ENCODE data around the gene DGKG. TPM values are rescaled to one million over a fixed set of nuclear protein-coding genes. Genes with fewer than 3 reads are reported as not detected.

DGKG gene
- total RNA-seq, 4 donors from 2014 or later: 0.79 to 4.0 (median 1.6) TPM

DNA sequence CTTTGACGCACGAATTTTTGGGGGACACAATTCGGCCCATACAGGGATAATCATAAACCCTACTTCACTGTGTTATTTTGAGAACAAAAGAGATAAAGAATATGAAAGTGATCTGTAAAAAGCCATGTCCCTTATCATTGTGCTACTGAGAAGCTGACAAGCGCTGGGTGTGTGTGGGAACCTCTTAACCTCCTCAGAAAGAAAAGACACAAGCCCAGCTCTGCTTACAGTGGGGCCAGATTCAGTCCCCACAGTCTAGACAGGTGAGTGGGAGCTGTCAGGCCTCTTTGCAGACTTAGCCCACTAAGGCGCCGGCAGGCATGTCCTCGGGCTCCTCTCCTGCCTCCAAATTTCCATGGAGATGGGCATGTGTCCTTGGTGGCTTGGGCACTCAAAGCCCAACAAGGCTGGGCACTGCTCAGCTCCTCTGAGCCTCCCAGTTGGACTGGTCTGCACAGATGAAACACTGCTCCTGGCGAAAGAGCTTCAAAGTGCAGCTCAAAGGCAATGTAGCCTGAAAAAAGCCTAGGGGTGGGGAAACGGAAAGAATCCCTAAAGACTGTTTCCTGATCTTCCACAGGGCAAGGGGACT lies 188.7 kb downstream of the DGKG start:
- no peak overlapping the region for H3K27ac ChIP-seq
- peaks cover 65% of the 10 kb centered on the region for H3K4me1 ChIP-seq
- no peak for DNase-seq (ENCODE audit: low spot score in 2 of 2)
- WGBS: 94% methylated on average over 9 of the region's 9 CpGs
- TF ChIP-seq, protein P1, sequence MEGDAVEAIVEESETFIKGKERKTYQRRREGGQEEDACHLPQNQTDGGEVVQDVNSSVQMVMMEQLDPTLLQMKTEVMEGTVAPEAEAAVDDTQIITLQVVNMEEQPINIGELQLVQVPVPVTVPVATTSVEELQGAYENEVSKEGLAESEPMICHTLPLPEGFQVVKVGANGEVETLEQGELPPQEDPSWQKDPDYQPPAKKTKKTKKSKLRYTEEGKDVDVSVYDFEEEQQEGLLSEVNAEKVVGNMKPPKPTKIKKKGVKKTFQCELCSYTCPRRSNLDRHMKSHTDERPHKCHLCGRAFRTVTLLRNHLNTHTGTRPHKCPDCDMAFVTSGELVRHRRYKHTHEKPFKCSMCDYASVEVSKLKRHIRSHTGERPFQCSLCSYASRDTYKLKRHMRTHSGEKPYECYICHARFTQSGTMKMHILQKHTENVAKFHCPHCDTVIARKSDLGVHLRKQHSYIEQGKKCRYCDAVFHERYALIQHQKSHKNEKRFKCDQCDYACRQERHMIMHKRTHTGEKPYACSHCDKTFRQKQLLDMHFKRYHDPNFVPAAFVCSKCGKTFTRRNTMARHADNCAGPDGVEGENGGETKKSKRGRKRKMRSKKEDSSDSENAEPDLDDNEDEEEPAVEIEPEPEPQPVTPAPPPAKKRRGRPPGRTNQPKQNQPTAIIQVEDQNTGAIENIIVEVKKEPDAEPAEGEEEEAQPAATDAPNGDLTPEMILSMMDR (IDR thresholded peaks at IDR 0.05): no peak
- TF ChIP-seq POLR2A (IDR thresholded peaks at IDR 0.05) (no peak), EP300 (IDR thresholded peaks at IDR 0.05) (no peak), POLR2AphosphoS5 (IDR thresholded peaks at IDR 0.05) (no peak)
- no peaks in the 10 kb centered on the region for H3K36me3 ChIP-seq
- no peak overlapping the region for H3K4me3 ChIP-seq
- H3K27me3 ChIP-seq: no peaks in the 10 kb centered on the region
- H3K9me3 ChIP-seq: no peaks in the 10 kb centered on the region

GRCh38 chr3:186172353-186172752 lies 189.7 kb downstream of the DGKG start:
- peaks cover 55% of the 10 kb centered on the region for H3K4me1 ChIP-seq
- peak overlapping the region; percentile 24 for H3K27ac ChIP-seq
- 46% methylated on average over 2 of the region's 2 CpGs for WGBS
- TF ChIP-seq, protein P1 (IDR thresholded peaks at IDR 0.05): no peak
- TF ChIP-seq POLR2AphosphoS5 (IDR thresholded peaks at IDR 0.05) (no peak), POLR2A (IDR thresholded peaks at IDR 0.05) (no peak), EP300 (IDR thresholded peaks at IDR 0.05) (no peak)
- no peak overlapping the region for H3K4me3 ChIP-seq
- no peaks in the 10 kb centered on the region for H3K36me3 ChIP-seq
- H3K9me3 ChIP-seq: no peaks in the 10 kb centered on the region
- DNase-seq (ENCODE audit: low spot score in 2 of 2): no peak
- no peaks in the 10 kb centered on the region for H3K27me3 ChIP-seq

DNA sequence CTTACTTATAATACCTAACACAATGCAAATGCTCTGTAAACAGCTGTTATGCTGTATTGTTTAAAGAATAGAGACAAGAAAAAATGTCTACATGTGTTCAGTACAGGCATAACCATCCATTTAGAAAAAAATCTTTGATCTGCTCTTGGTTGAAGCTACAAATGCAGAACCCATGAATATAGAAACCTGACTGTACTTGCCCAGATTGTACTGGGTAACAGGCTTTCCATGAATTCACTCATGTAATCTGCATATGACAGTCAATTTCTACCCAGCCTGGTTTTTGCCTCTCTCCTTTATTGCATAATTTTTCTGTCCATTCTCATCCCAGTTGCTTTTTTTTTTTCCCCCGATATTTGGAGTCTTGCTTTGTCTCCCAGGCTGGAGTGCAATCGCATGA lies 190.5 kb downstream of the DGKG start:
- Histone ChIP-seq H3K9me3 (no peaks in the 10 kb centered on the region), H3K36me3 (no peaks in the 10 kb centered on the region), H3K4me3 (no peak overlapping the region), H3K27ac (peak overlapping the region; percentile 48), H3K4me1 (peaks cover 47% of the 10 kb centered on the region), H3K27me3 (no peaks in the 10 kb centered on the region)
- no peak for DNase-seq (ENCODE audit: low spot score in 2 of 2)
- TF ChIP-seq POLR2AphosphoS5 (IDR thresholded peaks at IDR 0.05): no peak
- TF ChIP-seq EP300 (IDR thresholded peaks at IDR 0.05): no peak
- TF ChIP-seq, protein P1 (IDR thresholded peaks at IDR 0.05): no peak
- TF ChIP-seq POLR2A (IDR thresholded peaks at IDR 0.05): no peak
- 63% methylated on average over 2 of the region's 2 CpGs for WGBS

DNA sequence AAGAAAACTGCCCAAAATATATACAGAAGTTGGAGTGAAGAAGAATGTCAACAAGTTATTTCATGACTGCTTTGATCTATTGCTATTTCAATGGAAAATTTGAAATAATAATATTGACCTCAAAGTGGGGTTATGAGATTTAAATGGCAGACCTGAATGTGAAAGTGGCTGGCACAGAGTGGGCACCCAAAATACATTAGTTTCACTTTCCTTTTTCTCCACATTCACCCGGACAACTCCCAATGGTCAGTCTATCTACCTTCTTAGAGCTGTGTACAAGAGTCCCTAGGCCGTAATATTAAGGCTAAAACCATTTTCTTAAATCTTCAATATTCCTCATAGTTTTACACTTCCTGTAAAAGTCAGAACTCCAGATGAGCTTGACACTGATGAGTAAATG lies 191.5 kb downstream of the DGKG start:
- no peaks in the 10 kb centered on the region for H3K36me3 ChIP-seq
- TF ChIP-seq POLR2AphosphoS5 (IDR thresholded peaks at IDR 0.05) (no peak), POLR2A (IDR thresholded peaks at IDR 0.05) (no peak), EP300 (IDR thresholded peaks at IDR 0.05) (no peak)
- TF ChIP-seq, protein P1 (IDR thresholded peaks at IDR 0.05): no peak
- 22% methylated on average over 2 of the region's 2 CpGs for WGBS

GRCh38 chr3:186169379-186169778 lies 192.7 kb downstream of the DGKG start:
- H3K9me3 ChIP-seq: no peaks in the 10 kb centered on the region
- no peak for DNase-seq (ENCODE audit: low spot score in 2 of 2)
- H3K27me3 ChIP-seq: no peaks in the 10 kb centered on the region
- 75% methylated on average over 2 of the region's 2 CpGs for WGBS
- no peak for TF ChIP-seq EP300 (IDR thresholded peaks at IDR 0.05)
- TF ChIP-seq, protein P1 (IDR thresholded peaks at IDR 0.05): no peak
- TF ChIP-seq POLR2AphosphoS5 (IDR thresholded peaks at IDR 0.05): no peak
- TF ChIP-seq POLR2A (IDR thresholded peaks at IDR 0.05): no peak
- H3K36me3 ChIP-seq: no peaks in the 10 kb centered on the region
- H3K4me3 ChIP-seq: no peak overlapping the region
- peaks cover 34% of the 10 kb centered on the region for H3K4me1 ChIP-seq
- no peak overlapping the region for H3K27ac ChIP-seq

More for the DNA sequence above, 191.5 kb downstream of the DGKG start:
- no peaks in the 10 kb centered on the region for H3K27me3 ChIP-seq
- H3K27ac ChIP-seq: peak overlapping the region; percentile 48
- no peaks in the 10 kb centered on the region for H3K9me3 ChIP-seq
- peaks cover 44% of the 10 kb centered on the region for H3K4me1 ChIP-seq
- no peak overlapping the region for H3K4me3 ChIP-seq
- no peak for DNase-seq (ENCODE audit: low spot score in 2 of 2)

Data from suprapubic skin (tissue), 4 donors.